HFF-Myc (cell line): ENCODE results near the gene SLC25A17.
"Not testable (repeated sequence)": the region's sequence is repeated elsewhere in the genome, so short reads cannot be mapped to it uniquely, and the experiment has no call there.

Source experiments
- DNase-seq: peaks from one replicate; pipeline ENCODE4 v3.0.0-alpha.2; 2011; ENCODE audit warnings: low read depth; ENCODE audit errors: extremely low read depth
- H3K4me3 ChIP-seq: replicated peaks from 2 replicates; pipeline ENCODE4 v1.5.1; 2011; ENCODE audit warnings: low read depth, mild to moderate bottlenecking, control low read depth, low read length
- TF ChIP-seq, protein P1 (sequence below): IDR thresholded peaks from 2 replicates; pipeline ENCODE4 v1.5.1; 2012; ENCODE audit warnings: mild to moderate bottlenecking, low read depth, low read length, control low read depth; ENCODE audit errors: missing control alignments

Gene SLC25A17, protein sequence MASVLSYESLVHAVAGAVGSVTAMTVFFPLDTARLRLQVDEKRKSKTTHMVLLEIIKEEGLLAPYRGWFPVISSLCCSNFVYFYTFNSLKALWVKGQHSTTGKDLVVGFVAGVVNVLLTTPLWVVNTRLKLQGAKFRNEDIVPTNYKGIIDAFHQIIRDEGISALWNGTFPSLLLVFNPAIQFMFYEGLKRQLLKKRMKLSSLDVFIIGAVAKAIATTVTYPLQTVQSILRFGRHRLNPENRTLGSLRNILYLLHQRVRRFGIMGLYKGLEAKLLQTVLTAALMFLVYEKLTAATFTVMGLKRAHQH

DNA sequence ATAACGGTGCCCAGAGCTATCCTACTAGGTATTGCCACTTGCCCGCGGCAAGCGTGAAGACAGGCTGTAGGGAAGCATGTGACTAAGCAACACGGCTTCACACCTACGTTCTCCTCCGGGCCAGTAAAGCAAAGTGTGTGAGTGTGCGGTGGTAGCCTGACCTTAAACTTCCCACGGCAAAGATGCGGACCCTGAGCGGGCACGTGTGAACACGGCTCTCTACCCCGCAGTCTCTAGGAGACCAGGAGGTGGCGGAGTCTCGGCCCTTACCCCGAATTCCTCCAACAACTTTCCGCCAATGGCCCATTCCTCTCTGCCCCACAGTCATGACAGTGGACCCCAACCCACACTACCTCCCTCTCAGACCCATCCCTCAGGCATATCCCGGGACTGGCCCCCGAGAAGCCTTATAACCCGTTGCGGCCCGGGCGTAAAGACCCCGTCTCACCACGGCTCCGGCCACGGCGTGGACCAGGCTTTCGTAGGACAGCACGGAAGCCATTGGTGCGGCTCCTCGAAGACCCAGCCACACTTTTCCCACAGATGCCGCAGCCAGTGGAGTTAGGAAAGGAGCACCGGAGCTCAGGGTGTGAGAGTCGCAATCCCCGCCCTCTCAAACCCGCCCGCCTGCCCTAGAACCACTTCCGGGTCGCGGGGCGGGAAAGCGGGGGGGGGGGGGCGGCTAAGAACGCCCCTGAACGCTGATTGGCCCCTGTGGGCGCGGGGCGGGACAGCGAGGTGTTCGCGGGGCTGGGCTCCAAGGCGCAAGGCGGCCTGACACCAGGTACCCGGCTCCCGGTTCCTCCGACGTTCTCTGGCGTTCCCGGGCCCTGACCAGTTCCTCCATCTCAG lies at the start of gene SLC25A17:
TSS of gene SLC25A17 (minus strand) at position 600 of the 852 bp plus-strand sequence. CDS start at position 502, 98 bp downstream.
- TF ChIP-seq, protein P1, sequence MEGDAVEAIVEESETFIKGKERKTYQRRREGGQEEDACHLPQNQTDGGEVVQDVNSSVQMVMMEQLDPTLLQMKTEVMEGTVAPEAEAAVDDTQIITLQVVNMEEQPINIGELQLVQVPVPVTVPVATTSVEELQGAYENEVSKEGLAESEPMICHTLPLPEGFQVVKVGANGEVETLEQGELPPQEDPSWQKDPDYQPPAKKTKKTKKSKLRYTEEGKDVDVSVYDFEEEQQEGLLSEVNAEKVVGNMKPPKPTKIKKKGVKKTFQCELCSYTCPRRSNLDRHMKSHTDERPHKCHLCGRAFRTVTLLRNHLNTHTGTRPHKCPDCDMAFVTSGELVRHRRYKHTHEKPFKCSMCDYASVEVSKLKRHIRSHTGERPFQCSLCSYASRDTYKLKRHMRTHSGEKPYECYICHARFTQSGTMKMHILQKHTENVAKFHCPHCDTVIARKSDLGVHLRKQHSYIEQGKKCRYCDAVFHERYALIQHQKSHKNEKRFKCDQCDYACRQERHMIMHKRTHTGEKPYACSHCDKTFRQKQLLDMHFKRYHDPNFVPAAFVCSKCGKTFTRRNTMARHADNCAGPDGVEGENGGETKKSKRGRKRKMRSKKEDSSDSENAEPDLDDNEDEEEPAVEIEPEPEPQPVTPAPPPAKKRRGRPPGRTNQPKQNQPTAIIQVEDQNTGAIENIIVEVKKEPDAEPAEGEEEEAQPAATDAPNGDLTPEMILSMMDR, result peak; percentile 38
- peak within 1 kb of the TSS; percentile 99 for H3K4me3 ChIP-seq
- DNase-seq, result peak; percentile 26

GRCh38 chr22:40868379-40868778 lies 49.2 kb upstream of the SLC25A17 start:
- DNase-seq, result not testable (repeated sequence)

GRCh38 chr22:40867109-40867508 lies 48.0 kb upstream of the SLC25A17 start:
- no peak overlapping the region for H3K4me3 ChIP-seq
- DNase-seq, result no peak
- TF ChIP-seq, protein P1, result no peak

More at GRCh38 chr22:40868379-40868778, 49.2 kb upstream of the SLC25A17 start:
- H3K4me3 ChIP-seq, result not testable (repeated sequence)

GRCh38 chr22:40862537-40862936 lies 43.4 kb upstream of the SLC25A17 start:
- H3K4me3 ChIP-seq, result no peak overlapping the region
- TF ChIP-seq, protein P1, result no peak
- no peak for DNase-seq

GRCh38 chr22:40862013-40862412 lies 42.9 kb upstream of the SLC25A17 start, which contains the start of gene DNAJB7:
TSS of gene DNAJB7 (minus strand) at chr22:40862113. CDS start at chr22:40861994, 119 bp downstream.
- TF ChIP-seq, protein P1, result no peak
- H3K4me3 ChIP-seq, result no peak within 1 kb of the TSS
- DNase-seq, result no peak

DNA sequence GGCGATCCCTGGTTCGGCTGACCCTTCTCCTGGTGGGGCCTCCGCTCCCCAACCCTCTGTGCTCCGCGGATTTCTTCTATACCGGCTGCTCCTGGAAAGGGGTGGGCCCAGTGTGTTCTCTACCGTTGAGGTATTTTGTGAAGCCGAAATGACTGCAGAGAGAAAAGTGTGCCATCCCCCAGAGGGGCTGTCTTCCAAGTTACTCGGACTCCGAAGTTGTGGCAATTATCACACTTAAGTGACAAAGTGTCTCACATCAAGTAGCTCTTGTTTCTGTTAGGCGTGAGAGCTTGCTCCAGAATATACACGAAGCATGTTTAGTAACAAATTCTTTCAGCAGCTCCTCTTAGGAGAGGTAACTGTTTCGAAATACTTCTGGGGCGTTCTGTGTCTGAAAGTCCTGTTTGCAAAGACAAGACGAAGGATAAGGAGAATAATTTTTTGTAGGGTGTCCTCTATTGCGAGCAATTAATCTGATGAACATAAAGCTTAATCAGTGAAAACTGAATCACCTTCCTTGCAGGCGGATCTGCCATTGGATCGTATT lies 38.2 kb upstream of the SLC25A17 start:
- H3K4me3 ChIP-seq, result peak overlapping the region; percentile 87
- no peak for DNase-seq
- TF ChIP-seq, protein P1, result no peak
